GM21717 (cell line): ENCODE measurements around the gene PHACTR4.
"Not testable (repeated sequence)": the region's sequence is repeated elsewhere in the genome, so short reads cannot be mapped to it uniquely, and the experiment has no call there.

Source experiments
- ATAC-seq: cut with Tn5 transposase; IDR thresholded peaks from one replicate; pipeline ENCODE4 v1.9.1; 2021; ENCODE audit warnings: mild to moderate bottlenecking, moderate library complexity; ENCODE audit not compliant: unreplicated experiment

Gene PHACTR4

DNA sequence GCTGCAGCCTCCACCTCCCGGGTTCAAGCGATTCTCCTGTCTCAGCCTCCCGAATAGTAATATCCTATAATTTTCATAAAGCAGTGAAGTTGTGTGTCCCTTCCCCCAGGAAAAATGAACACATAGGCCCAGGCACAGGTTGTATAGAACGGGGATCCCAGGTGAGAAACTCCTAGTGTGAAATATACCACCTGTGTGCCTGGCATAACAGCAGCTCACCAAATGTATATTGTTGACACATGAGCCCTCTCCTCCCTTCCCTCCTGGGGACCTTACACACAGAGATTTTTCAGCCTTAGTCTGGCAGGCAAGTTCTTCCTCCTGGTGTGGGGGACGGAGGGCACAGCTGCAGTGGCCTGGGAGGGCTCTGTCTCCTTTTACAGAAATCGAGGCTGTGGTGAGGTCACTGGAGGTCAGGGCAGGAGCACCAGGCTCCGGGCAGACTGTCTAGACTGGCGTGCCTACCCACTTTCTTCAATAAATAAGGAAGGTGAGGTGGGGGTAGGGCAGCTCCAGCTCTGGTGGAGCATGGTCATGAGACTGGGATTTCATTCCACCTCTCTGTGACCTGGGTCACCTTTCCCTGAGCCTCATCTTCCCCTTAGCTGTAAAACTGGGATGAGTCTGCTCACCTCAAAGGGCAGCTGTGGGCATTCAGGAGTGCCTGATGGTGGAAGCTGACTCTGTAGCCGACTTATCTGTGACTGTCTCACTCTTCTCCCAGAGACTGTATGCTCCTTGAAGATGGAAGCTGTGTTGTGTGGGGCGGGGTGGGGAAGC lies 150.6 kb downstream of the PHACTR4 start:
- ATAC-seq = no peak

DNA sequence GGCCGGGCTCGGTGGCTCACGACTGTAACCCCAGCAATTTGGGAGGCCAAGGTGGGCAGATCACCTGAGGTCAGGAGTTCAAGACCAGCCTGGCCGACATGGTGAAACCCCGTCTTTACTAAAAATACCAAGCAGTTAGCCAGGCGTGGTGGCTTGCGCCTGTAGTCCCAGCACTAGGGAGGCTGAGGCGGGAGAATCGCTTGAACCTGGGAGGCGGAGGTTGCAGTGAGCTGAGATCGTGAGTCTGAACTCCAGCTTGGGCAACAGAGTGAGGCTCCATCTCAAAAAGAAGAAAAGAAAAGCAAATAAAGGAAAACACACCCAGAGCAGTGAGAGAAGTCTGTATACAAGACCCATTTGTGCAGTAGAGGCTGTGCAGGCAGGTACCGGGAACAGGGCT lies 151.3 kb downstream of the PHACTR4 start:
- ATAC-seq = not testable (repeated sequence)

DNA sequence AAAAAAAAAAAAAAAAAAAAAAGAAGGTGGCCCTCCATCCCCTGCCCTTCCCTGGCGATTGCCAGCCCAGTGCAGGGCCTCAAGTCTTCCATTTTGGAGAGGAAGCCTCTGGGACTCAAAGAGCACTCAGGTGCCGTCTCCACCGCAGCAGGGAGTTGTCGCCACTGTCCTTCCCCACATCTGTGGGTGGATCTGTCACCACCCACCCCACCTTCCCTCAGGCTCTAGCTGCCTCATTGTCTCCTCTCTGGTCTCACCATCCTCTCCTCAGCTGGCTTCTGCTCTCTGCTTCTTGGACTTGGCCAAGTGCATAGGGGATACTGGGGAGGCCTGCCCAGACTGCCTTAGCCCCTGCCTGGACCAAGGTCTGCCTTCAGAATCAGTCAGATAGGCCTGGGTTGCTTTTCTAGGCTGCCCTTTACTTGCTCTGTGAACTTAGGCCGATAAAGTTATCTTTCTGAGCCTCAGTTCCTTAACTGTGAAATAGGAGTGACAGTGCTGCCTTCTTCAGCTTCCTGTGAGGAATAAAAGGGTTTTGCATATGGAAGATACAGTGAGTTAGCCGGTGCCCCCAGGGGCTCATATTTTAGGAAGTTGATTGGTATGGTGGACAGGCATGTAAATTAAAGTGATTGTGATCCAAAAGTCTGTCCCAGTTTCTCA lies 152.1 kb downstream of the PHACTR4 start:
- ATAC-seq = no peak

DNA sequence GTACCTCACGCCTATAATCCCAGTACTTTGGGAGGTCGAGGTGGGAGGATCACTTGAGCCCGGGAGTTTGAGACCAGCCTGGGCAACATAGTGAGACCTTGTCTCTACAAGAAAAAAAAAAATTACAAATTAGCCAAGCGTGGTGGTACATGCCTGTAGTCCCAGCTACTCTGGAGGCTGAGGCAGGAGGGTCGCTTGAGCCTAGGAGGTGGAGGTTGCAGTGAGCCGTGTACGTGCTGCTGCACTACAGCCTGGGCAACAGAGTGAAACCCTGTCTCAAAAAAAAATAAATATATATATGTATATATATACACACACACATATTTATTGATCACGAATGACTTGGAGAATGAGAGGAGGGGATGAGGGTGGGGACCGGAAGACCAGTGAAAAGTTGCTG lies 153.0 kb downstream of the PHACTR4 start:
- ATAC-seq = not testable (repeated sequence)

DNA sequence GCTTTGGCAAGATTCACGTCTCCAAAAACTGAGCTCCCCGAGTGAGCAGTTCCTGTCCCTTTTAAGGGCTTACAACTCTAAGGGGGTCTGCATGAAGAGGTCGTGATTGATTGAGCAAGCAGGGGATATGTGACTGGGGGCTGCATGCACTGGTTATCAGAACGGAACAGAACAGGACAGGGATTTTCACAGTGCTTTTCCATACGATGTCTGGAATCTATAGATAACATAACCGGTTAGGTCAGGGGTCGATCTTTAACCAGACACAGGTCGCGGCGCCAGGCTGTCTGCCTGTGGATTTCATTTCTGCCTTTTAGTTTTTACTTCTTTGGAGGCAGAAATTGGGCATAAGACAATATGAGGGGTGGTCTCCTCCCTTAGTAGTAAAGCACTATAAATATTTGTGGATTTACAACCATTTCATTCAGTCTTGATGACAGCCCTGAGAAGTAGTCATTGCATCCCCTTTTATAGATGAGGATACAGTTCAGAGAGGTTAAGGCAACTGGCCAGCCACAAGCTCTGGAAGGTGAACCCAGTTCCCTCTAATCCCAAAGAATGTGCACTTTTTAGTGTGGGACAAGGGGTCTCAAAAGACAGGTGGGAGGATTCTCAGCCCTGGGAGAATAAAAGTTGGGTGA lies 155.6 kb downstream of the PHACTR4 start:
- not testable (repeated sequence) for ATAC-seq

DNA sequence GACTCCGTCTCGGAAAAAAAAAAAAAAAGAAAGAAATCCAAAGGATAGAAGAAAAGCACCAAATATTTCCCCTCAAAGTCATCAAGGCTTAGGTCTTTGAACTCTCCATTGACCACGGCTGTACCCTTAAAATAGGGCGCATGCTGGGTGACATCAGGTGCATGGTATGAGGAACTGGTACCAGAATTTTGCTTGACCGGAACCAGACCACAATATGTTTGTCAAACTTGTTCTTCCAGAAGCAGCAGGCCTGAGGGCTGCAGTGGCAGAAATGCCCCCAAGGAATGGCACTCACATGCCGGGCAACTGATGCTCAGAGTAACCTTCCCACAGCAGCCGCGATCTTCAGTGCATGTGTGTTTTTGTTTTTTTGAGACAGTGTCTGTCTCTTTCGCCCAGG lies 157.3 kb downstream of the PHACTR4 start:
- ATAC-seq = no peak

DNA sequence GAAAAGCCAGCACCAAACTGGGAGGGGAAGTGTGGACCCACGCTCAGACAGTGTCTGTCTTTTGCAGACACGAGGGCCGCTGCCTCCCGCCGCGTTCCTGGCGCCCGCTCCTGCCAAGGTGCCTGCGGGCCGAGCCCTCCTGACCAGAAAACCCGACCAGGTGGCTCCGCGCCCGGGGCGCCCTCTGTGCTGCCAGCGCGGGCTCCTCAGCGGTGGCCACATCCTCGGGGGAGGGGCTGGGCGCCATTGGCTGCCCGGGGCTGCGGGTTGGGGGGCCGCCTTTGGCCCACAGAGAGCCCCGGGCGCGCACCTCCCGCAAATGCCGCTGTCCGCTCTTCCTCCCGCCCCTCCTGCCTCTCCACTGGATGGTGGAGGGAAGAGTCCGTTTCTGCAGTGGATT lies 160.9 kb downstream of the PHACTR4 start:
- no peak for ATAC-seq

DNA sequence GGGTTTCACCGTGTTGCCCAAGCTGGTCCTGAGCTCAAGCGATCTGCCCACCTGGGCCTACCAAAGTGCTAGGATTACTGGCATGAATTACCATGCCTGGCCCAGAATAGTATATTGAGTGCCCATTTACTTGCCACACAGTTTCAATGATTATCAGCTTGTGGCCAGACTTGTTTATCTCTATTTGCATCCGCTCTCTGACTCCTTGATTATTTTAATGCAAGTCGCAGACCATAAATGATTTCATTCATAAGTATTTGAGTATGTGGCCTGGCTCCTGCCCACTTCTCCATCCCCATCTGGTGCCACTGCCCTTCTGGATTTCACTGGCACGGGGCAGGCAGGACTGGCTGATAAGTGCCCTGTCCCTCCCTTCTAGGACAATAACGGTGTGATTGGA lies 165.1 kb downstream of the PHACTR4 start:
- ATAC-seq = no peak

DNA sequence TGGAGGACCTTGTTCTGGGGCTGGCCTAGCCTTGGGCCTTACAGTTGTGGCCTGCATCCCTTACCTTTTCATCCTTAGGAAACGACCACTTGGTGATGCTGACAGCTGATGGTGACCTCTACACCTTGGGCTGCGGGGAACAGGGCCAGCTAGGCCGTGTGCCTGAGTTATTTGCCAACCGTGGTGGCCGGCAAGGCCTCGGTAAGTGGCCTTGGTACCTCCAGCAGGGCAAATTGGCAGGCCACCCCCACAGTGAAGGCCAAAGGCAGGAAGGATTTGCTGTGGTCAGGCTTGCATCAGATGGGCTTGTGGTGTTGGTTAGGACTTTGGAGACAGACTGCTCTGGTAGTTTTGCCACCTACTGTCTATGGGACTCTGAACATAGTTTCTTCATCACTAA lies 165.6 kb downstream of the PHACTR4 start:
- no peak for ATAC-seq

DNA sequence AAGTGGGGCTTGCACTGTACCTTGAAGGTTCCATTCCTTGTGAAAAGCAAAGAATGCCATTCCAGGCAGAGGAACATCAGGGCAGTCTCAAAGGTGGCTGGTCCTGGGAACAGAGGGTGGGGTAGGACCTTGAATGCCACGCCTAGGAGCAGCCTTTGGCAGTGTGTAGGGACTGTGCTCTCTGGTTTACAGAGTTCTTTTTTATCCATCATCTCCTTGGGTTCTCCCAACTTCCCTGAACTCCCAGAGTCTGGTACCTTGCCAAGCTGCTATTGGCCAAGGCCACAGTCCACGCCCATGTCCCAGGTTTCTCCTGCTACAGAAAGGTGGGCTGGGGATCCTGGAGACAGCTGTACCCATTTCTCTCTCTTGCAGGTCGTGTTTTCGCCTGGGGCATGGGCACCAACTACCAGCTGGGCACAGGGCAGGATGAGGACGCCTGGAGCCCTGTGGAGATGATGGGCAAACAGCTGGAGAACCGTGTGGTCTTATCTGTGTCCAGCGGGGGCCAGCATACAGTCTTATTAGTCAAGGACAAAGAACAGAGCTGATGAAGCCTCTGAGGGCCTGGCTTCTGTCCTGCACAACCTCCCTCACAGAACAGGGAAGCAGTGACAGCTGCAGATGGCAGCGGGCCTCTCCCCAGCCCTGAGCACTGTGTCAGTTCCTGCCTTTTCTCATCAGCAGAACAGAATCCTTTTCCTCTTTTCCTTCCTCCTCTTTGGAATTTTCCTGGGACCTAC lies 168.1 kb downstream of the PHACTR4 start:
- no peak for ATAC-seq

DNA sequence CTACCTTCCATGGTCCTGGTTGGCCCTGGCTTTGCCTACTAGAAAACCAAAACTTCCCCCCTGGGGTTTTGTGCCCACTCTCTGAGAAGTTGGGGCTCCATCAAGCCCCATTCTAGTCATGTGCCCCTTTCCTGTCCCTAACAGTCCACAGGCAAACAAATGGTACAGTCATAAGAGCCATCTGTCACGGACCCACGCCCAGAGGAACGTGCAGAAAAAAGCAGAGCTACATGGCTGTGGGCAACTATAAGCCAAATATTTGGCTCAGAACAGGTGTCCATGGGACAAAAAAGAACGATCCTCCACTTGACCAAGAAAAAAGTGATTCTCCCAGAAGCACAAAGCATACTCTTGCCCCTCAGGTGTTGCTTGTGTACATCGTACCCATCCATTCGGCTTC lies 168.7 kb downstream of the PHACTR4 start:
- no peak for ATAC-seq

DNA sequence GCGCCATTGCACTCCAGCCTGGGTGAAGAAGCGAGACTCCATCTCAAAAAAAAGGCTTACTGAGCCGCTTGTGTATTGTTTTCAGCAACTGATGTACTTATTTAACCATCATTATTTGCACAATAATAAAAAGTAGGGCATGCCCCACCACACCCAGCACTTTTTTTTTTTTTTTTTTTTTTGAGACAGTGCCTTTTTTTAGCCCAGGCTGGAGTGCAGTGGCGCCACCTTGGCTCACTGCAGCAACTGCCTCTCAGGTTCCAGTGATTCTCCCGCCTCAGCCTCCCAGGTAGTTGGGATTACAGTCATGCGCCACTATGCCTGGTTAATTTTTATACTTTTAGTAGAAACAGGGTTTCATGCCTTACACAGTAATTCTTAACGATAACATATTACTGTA lies 171.1 kb downstream of the PHACTR4 start:
- ATAC-seq = no peak

DNA sequence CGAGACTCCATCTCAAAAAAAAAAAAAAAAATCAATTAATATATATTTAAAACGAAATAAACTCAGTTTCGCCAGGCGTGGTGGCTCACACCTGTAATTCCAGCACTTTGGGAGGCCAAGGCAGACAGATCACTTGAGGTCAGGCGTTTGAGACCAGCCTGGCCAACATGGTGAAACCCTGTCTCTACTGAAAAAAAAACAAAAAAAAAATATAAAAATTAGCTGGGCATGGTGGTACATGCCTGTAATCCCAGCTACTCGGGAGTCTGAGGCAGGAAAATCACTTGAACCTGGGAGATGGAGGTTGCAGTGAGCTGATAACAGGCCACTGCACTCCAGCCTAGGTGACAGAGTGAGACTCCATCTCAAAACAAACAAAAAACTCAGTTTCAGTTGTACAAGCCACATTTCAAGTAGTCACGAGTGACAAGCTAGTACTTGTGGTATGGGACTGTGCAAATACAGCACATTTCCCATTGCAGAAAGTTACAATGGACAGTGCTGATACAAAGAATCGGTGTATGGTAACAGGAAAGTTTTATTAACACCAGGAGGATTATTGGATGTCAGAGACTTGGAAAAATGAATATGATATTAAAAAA lies 172.0 kb downstream of the PHACTR4 start:
- ATAC-seq = not testable (repeated sequence)

DNA sequence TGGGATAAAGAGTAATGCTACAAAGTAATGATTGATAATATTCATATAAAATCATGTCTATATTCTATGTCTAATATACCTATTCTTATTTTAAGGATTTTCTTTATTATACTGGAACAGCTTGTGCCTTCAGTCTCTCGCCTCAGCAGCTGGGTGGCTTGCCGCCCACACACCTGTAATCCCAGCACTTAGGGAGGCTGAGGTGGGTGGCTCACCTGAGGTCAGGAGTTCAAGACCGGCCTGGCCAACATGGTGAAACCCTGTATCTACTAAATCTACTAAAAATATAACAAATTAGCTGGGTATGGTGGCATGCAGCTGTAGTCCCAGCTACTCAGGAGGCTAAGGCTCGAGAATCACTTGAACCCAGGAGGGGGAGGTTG lies 175.7 kb downstream of the PHACTR4 start:
- no peak for ATAC-seq

DNA sequence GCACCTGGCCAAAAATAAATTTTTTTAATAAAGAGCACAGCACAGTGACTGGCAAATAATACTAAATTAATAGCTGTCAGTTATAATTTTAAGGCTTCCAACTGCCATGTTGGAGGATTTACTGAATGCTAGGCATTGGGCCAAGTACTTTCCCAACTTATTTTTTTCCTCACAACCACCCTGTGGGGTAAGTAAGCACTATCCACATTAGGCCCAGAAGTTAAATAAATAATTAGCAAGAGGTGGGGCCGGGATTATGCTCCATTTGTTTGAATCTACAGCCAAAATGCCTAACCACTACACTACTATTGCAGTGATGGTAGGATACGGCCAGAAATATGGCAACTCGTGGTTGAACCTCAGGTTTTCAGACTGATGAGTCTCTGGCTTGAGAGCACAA lies 178.8 kb downstream of the PHACTR4 start:
- ATAC-seq = no peak
